ENCODE results near the gene PRPF18.

DNA sequence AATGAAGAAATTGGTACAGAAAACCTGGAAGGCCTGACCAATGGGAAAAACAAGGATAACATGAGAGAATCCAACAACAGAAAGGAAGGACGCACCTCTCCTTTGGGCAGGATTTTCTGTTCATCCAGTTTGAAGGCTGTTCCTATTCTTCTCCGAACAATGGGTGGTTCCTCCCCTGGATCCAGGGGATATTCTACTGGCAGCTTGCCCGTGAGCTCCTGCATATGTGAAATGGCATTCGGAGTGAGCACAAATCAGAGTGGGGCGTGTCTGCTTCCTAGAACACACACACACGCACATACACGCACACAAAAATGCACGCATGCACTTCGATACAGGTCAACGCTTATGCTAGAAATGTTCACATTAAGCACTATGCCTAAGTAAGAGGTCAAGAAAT, 83.5 kb downstream of the PRPF18 start:
- TF ChIP-seq, protein P1, sequence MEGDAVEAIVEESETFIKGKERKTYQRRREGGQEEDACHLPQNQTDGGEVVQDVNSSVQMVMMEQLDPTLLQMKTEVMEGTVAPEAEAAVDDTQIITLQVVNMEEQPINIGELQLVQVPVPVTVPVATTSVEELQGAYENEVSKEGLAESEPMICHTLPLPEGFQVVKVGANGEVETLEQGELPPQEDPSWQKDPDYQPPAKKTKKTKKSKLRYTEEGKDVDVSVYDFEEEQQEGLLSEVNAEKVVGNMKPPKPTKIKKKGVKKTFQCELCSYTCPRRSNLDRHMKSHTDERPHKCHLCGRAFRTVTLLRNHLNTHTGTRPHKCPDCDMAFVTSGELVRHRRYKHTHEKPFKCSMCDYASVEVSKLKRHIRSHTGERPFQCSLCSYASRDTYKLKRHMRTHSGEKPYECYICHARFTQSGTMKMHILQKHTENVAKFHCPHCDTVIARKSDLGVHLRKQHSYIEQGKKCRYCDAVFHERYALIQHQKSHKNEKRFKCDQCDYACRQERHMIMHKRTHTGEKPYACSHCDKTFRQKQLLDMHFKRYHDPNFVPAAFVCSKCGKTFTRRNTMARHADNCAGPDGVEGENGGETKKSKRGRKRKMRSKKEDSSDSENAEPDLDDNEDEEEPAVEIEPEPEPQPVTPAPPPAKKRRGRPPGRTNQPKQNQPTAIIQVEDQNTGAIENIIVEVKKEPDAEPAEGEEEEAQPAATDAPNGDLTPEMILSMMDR (IDR thresholded peaks at IDR 0.05; ENCODE audit: insufficient read depth, low read depth, low read length), result no peak
- no peak for TF ChIP-seq EZH2 (IDR thresholded peaks at IDR 0.05; ENCODE audit: insufficient read depth, low read length)

Measured in astrocyte (in vitro differentiated cells and primary cell).